ENCODE measurements around the gene TIRAP.

DNA sequence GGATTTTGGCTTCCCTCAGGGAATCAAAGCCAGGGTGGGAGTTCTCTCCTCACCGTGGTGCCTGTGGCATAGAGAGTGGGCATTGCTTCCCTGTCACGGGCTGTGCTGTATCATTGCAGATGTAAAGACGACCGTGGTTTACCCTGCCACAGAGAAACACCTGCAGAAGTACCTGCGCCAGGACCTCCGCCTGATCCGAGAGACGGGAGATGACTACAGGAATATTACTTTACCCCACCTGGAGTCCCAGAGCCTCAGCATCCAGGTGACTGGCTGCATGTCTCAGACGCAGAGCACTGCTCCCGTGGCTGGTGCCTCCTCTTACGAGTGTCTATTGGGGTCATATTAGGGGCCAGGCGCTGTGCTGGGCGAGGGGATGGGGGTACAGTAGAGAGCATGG is 48.4 kb downstream of the TIRAP start:
- no peak for TF ChIP-seq POLR2AphosphoS5 (IDR thresholded peaks at IDR 0.05; ENCODE audit: low read depth, low read length)
- TF ChIP-seq, protein P1, sequence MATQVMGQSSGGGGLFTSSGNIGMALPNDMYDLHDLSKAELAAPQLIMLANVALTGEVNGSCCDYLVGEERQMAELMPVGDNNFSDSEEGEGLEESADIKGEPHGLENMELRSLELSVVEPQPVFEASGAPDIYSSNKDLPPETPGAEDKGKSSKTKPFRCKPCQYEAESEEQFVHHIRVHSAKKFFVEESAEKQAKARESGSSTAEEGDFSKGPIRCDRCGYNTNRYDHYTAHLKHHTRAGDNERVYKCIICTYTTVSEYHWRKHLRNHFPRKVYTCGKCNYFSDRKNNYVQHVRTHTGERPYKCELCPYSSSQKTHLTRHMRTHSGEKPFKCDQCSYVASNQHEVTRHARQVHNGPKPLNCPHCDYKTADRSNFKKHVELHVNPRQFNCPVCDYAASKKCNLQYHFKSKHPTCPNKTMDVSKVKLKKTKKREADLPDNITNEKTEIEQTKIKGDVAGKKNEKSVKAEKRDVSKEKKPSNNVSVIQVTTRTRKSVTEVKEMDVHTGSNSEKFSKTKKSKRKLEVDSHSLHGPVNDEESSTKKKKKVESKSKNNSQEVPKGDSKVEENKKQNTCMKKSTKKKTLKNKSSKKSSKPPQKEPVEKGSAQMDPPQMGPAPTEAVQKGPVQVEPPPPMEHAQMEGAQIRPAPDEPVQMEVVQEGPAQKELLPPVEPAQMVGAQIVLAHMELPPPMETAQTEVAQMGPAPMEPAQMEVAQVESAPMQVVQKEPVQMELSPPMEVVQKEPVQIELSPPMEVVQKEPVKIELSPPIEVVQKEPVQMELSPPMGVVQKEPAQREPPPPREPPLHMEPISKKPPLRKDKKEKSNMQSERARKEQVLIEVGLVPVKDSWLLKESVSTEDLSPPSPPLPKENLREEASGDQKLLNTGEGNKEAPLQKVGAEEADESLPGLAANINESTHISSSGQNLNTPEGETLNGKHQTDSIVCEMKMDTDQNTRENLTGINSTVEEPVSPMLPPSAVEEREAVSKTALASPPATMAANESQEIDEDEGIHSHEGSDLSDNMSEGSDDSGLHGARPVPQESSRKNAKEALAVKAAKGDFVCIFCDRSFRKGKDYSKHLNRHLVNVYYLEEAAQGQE (IDR thresholded peaks at IDR 0.05; ENCODE audit: insufficient read depth in 1 of 2, low read depth in 2 of 2, low read length in 2 of 2), result no peak
- no peak for TF ChIP-seq TAF1 (IDR thresholded peaks at IDR 0.05; ENCODE audit: borderline replicate concordance, insufficient read depth, low read length)
- TF ChIP-seq SIN3A (IDR thresholded peaks at IDR 0.05; ENCODE audit: borderline replicate concordance, insufficient read depth, low read length), result no peak

All from PFSK-1 (cell line).